ENCODE results near the gene CATSPER1. TPM values are rescaled to one million over a fixed set of nuclear protein-coding genes. Genes with fewer than 3 reads are reported as not detected.

The CATSPER1 gene
- total RNA-seq, 1 experiment from 2014 or later, result 0.61 TPM

- no peak for TF ChIP-seq CTCF (IDR thresholded peaks at IDR 0.05; ENCODE audit: unreplicated experiment)
- CTCF ChIA-PET, result interaction anchor here (0.6 to 1.5 kb wide), 3 partner anchors 20 to 224 kb away, joined by 3 to 5 read pairs (median 3); no protein-coding TSS in a partner anchor
- H3K9me3 Mint-ChIP-seq (ENCODE audit: unreplicated experiment), result no peaks in the 10 kb centered on the region
- POLR2A ChIA-PET, result interaction anchor here (1.0 to 2.9 kb wide), 9 partner anchors 9 to 144 kb away, joined by 3 to 42 read pairs (median 6); partner anchors contain the start of genes C11orf68, CCDC85B, CFL1 and CST6
- peak overlapping the region; percentile 96 for H3K27ac Mint-ChIP-seq (ENCODE audit: low read depth, unreplicated experiment)
- peak overlapping the region; percentile 97 for H3K4me3 Mint-ChIP-seq (ENCODE audit: unreplicated experiment)
- no peaks in the 10 kb centered on the region for H3K27me3 Mint-ChIP-seq (ENCODE audit: insufficient read depth, unreplicated experiment)
- BruUV-seq (replicated peaks), result no TSS peak
- peaks cover 59% of the 10 kb centered on the region for H3K36me3 Mint-ChIP-seq (ENCODE audit: insufficient read depth, unreplicated experiment)
- DNase-seq (ENCODE audit: unreplicated experiment), result no peak
- intact Hi-C loops (cut with micrococcal nuclease), result loop anchor here (10.0 kb wide), 1 partner anchor 52 kb away; the partner anchor contains the start of gene SF3B2
- H3K4me1 Mint-ChIP-seq (ENCODE audit: insufficient read depth, unreplicated experiment), result peaks cover 5% of the 10 kb centered on the region
These were observed 23.0 kb downstream of the CATSPER1 start for GRCh38 chr11:66003291-66003690.

- H3K4me3 Mint-ChIP-seq (ENCODE audit: unreplicated experiment), result peak overlapping the region; percentile 97
- peaks cover 64% of the 10 kb centered on the region for H3K36me3 Mint-ChIP-seq (ENCODE audit: insufficient read depth, unreplicated experiment)
- no peak for TF ChIP-seq CTCF (IDR thresholded peaks at IDR 0.05; ENCODE audit: unreplicated experiment)
- no peaks in the 10 kb centered on the region for H3K4me1 Mint-ChIP-seq (ENCODE audit: insufficient read depth, unreplicated experiment)
- intact Hi-C loops (cut with micrococcal nuclease), result loop anchor here (10.0 kb wide), 1 partner anchor 52 kb away; the partner anchor contains the start of gene SF3B2
- H3K27me3 Mint-ChIP-seq (ENCODE audit: insufficient read depth, unreplicated experiment), result no peaks in the 10 kb centered on the region
- CTCF ChIA-PET, result interaction anchor here (0.6 to 1.5 kb wide), 8 partner anchors 19 to 438 kb away, joined by 3 to 5 read pairs (median 3); partner anchors contain the start of gene FIBP
- H3K9me3 Mint-ChIP-seq (ENCODE audit: unreplicated experiment), result no peaks in the 10 kb centered on the region
- H3K27ac Mint-ChIP-seq (ENCODE audit: low read depth, unreplicated experiment), result peak overlapping the region; percentile 96
- DNase-seq (ENCODE audit: unreplicated experiment), result peak; percentile 45
- no TSS peak for BruUV-seq (replicated peaks)
- POLR2A ChIA-PET, result interaction anchor here (0.6 to 2.9 kb wide), 29 partner anchors 9 to 1336 kb away, joined by 3 to 42 read pairs (median 4); partner anchors contain the start of genes BRMS1, C11orf68, CCDC85B and CFL1
These were observed 23.5 kb downstream of the CATSPER1 start for GRCh38 chr11:66002648-66003225.

- H3K27ac Mint-ChIP-seq (ENCODE audit: low read depth, unreplicated experiment), result peak within 1 kb of the TSS; percentile 96
- BruUV-seq (replicated peaks), result no TSS peak
- DNase-seq (ENCODE audit: unreplicated experiment), result peak; percentile 99
- ChIA-PET POLR2A (interaction anchor here (0.6 to 2.9 kb wide), 33 partner anchors 8 to 1581 kb away, joined by 3 to 42 read pairs (median 4); partner anchors contain the start of genes BRMS1, C11orf68, CCDC85B and CFL1), CTCF (interaction anchor here (0.6 to 1.5 kb wide), 6 partner anchors 20 to 438 kb away, joined by 3 to 5 read pairs (median 4); partner anchors contain the start of gene FIBP)
- H3K27me3 Mint-ChIP-seq (ENCODE audit: insufficient read depth, unreplicated experiment), result no peaks in the 10 kb centered on the region
- H3K4me1 Mint-ChIP-seq (ENCODE audit: insufficient read depth, unreplicated experiment), result no peaks in the 10 kb centered on the region
- H3K36me3 Mint-ChIP-seq (ENCODE audit: insufficient read depth, unreplicated experiment), result peaks cover 68% of the 10 kb centered on the region
- peak within 1 kb of the TSS; percentile 97 for H3K4me3 Mint-ChIP-seq (ENCODE audit: unreplicated experiment)
- TF ChIP-seq CTCF (IDR thresholded peaks at IDR 0.05; ENCODE audit: unreplicated experiment), result no peak
- H3K9me3 Mint-ChIP-seq (ENCODE audit: unreplicated experiment), result no peaks in the 10 kb centered on the region
- intact Hi-C loops (cut with micrococcal nuclease), result loop anchor here (10.0 kb wide), 1 partner anchor 53 kb away; the partner anchor contains the start of gene SF3B2
These were observed 24.2 kb downstream of the CATSPER1 start, which contains the start of the genes BANF1 and EIF1AD for GRCh38 chr11:66001942-66002647. Gene BANF1 (plus strand): TSS chr11:66002503. CDS start chr11:66003251, 748 bp downstream. Gene EIF1AD (minus strand): TSS chr11:66002157. CDS start chr11:66000389, 1,768 bp downstream.

- Mint-ChIP-seq H3K9me3 (ENCODE audit: unreplicated experiment) (no peaks in the 10 kb centered on the region), H3K4me1 (ENCODE audit: insufficient read depth, unreplicated experiment) (no peaks in the 10 kb centered on the region), H3K27ac (ENCODE audit: low read depth, unreplicated experiment) (no peak overlapping the region), H3K27me3 (ENCODE audit: insufficient read depth, unreplicated experiment) (no peaks in the 10 kb centered on the region), H3K4me3 (ENCODE audit: unreplicated experiment) (no peak overlapping the region), H3K36me3 (ENCODE audit: insufficient read depth, unreplicated experiment) (peaks cover 53% of the 10 kb centered on the region)
- no peak for TF ChIP-seq CTCF (IDR thresholded peaks at IDR 0.05; ENCODE audit: unreplicated experiment)
- ChIA-PET CTCF (interaction anchor here (0.6 kb wide), 2 partner anchors 49 to 112 kb away, joined by 3 read pairs; no protein-coding TSS in a partner anchor), POLR2A (no interaction called here)
- DNase-seq (ENCODE audit: unreplicated experiment), result no peak
- intact Hi-C loops (cut with micrococcal nuclease), result no loop called here
- BruUV-seq (replicated peaks), result no TSS peak
These were observed 29.0 kb downstream of the CATSPER1 start for GRCh38 chr11:65997286-65997685.
